Measurements from ENCODE around the gene SYNCRIP. TPM values are rescaled to one million over a fixed set of nuclear protein-coding genes. Genes with fewer than 3 reads are reported as not detected.

Gene SYNCRIP
- total RNA-seq, 1 donor from 2014 or later: 88.3 TPM

GRCh38 chr6:85602100-85602499, 40.6 kb downstream of the SYNCRIP start:
- intact Hi-C loops (cut with DNase I): no loop called here
- no peak for ATAC-seq
- Histone ChIP-seq H3K36me3 (peaks cover 3% of the 10 kb centered on the region), H3K4me1 (no peaks in the 10 kb centered on the region), H3K9me3 (no peaks in the 10 kb centered on the region), H3K27ac (no peak overlapping the region), H3K4me3 (no peak overlapping the region), H3K27me3 (no peaks in the 10 kb centered on the region)
- DNase-seq: no peak
- no peak for TF ChIP-seq CTCF (IDR thresholded peaks at IDR 0.05)

GRCh38 chr6:85600713-85601313, 41.9 kb downstream of the SYNCRIP start:
- Histone ChIP-seq H3K4me1 (no peaks in the 10 kb centered on the region), H3K36me3 (no peaks in the 10 kb centered on the region), H3K27me3 (no peaks in the 10 kb centered on the region), H3K9me3 (no peaks in the 10 kb centered on the region), H3K4me3 (no peak overlapping the region), H3K27ac (no peak overlapping the region)
- ATAC-seq (no peak), DNase-seq (no peak)
- intact Hi-C loops (cut with DNase I): no loop called here
- no peak for TF ChIP-seq CTCF (IDR thresholded peaks at IDR 0.05)

DNA sequence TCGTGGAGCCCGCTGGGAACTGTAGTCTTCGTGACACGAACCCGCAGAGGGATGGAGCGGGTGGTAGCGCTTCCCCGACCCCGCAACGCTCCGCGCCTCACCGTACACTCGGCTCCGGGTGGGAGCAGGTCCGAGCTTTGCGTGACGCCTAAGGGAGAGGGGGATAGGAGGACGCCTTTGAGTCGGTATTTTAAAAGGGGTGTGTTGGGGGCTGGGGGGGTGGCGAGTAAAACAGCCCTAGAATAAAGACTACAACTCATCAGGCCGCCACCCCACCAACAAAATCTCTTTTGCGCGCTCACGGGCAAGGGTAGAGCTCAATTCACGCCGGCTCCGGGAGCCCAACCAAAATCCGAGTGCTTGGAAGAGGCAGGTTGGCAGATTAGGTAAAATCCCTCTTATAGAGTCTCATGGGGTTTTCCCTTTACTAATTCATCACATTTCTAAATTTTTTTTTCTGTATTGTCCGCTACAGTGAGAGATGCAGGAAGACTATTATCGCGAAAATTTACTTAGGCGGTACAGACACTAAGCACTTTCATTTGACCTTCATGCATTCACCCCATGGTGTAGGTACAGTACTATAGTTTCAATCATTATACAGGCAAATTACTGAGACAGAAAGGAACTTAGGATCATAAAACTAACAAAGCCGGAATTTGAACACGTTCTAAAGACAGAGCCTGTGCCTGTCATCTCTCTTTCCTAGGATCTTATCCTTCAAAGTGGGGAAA, 48.3 kb downstream of the SYNCRIP start:
- Histone ChIP-seq H3K9me3 (no peaks in the 10 kb centered on the region), H3K27me3 (no peaks in the 10 kb centered on the region), H3K27ac (peak overlapping the region; percentile 91), H3K4me3 (peak overlapping the region; percentile 90), H3K4me1 (peaks cover 20% of the 10 kb centered on the region), H3K36me3 (no peaks in the 10 kb centered on the region)
- intact Hi-C loops (cut with DNase I): no loop called here
- no peak for TF ChIP-seq CTCF (IDR thresholded peaks at IDR 0.05)
- DNase-seq (peak; percentile 67), ATAC-seq (peak; percentile 1)

- intact Hi-C loops (cut with DNase I): no loop called here
- Histone ChIP-seq H3K27me3 (no peaks in the 10 kb centered on the region), H3K27ac (peak within 1 kb of the TSS; percentile 91), H3K36me3 (no peaks in the 10 kb centered on the region), H3K9me3 (no peaks in the 10 kb centered on the region), H3K4me3 (peak within 1 kb of the TSS; percentile 90), H3K4me1 (peaks cover 20% of the 10 kb centered on the region)
- no peak for TF ChIP-seq CTCF (IDR thresholded peaks at IDR 0.05)
- peak; percentile 98 for DNase-seq
- peak; percentile 97 for ATAC-seq
Measured at GRCh38 chr6:85593438-85594196, 49.1 kb downstream of the SYNCRIP start, which contains the start of gene SNX14. Gene SNX14, minus strand, starts transcription at chr6:85593858. Its CDS starts 140 bp downstream, at chr6:85593718.

GRCh38 chr6:85592033-85592432, 50.7 kb downstream of the SYNCRIP start:
- ATAC-seq: no peak
- TF ChIP-seq CTCF (IDR thresholded peaks at IDR 0.05): no peak
- intact Hi-C loops (cut with DNase I): no loop called here
- no peak overlapping the region for H3K27ac ChIP-seq
- H3K36me3 ChIP-seq: no peaks in the 10 kb centered on the region
- no peaks in the 10 kb centered on the region for H3K27me3 ChIP-seq
- H3K4me1 ChIP-seq: peaks cover 23% of the 10 kb centered on the region
- no peak for DNase-seq
- H3K4me3 ChIP-seq: peak overlapping the region; percentile 90
- H3K9me3 ChIP-seq: no peaks in the 10 kb centered on the region
